ENCODE results near the gene KRT13. TPM values are rescaled to one million over a fixed set of nuclear protein-coding genes. Genes with fewer than 3 reads are reported as not detected.
"Not testable (repeated sequence)": the region's sequence is repeated elsewhere in the genome, so short reads cannot be mapped to it uniquely, and the experiment has no call there.

KRT13 gene
- total RNA-seq = not detected

DNA sequence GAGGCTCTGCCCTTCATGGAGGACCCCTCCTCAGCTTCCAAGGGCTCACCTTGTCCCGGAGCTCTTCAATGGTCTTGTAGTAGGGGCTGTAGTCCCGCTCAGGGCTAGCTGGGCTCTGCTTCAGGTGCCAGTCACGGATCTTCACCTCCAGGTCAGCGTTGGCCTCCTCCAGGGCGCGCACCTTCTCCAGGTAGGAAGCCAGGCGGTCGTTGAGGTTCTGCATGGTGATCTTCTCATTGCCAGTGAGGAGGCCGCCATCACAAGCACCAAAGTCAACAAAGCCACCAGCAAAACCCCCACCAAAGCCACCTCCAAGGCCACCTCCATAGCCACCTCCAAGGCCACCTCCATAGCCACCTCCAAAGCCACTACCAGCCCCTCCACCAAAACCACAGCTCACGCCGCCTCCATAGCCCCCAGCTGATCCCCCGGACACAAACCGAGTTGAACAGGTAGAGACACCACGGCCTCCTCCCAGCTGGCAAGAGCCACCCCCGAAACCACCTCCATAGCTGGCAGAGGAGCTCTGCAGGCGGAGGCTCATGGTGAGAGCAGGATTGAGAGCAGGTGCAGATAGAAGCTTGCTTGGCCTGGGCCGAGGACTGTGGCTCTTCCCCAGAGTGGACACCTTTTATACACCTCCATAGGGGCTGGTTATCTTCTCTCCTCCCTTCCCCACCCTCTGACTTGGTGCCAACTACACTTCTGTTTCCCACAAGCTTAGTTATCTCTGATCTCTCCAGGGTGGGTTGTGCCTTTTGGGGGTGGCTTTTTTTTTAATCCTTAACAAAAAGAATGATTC lies at the start of gene KRT13:
KRT13 (minus strand) TSS at position 606 of the 802 bp plus-strand sequence; CDS start at position 544, 62 bp downstream.
- no peak for ATAC-seq

DNA sequence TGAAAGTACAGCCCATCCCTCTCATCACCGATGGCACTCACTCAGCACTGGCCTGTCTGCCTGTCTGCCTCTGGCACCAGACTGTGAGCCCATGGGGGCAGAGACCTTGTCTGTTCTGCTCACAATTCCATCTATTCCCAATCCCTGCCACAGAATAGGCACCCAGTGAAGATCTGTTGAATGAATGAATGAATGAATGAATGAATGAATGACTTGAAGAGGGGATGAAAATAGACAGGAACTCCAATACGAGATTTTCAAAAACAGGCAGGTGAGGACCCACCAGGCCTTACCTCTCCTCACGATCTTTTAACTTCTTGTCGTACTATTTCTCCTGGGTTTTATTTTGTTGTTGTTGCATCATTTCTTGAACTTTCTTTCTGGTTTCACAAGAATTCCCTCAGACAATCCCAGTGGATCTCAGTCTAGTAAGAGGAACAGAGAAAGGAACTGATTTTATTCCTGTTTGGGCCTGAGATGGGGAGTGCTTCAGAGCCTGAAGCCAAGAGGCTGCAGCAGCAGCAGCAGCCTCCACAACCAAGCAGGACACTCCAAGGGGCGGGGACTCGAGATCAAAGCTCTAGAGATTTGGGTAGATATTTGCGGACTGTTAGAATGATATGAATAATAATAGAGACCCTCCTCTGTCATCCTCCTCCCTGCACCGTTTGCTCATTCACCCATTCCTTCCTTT lies 48.7 kb upstream of the KRT13 start:
- DNase-seq (ENCODE audit: low spot score) (no peak), ATAC-seq (no peak)

More for the DNA sequence above, at the start of gene KRT13:
- no peak for DNase-seq (ENCODE audit: low spot score)

DNA sequence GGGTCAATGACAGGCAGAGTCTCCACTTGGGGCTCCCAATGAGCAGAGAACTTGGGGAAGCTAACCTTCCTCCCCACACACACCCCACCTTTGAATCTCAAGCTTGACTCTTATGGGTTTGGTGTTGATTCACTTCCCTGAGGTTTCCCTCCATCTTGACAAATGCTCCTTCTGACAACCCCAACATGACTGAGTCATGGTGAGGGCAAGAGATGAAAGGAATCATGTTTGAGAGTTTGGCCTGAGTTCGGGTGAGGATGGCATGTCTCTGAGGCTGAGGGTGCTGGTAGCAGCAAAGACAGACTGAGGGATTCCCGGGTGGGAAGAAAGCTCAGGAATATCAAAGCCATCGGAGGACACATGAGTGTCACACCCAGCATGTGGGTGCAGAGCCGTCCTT lies 47.8 kb upstream of the KRT13 start:
- no peak for ATAC-seq

DNA sequence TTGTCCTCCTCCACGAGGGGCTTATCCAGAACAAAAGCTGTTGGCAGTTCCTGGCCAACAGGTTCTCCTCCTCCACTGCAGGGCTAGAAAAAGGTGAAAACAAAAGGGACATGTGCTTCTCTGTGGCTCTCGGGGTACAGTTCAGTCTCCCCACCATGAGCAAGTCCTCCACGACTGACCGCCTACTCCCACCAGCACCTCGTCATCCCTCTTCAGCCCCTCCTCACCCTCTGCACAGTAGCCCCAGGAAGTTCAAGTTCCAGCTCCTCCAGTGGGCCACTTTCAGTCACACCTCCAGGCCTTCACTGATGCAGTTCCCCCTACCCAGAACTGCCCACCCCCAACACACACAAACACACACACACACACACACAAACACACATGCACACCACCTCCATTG lies 47.0 kb upstream of the KRT13 start:
- no peak for ATAC-seq
- no peak for DNase-seq (ENCODE audit: low spot score)

More for the DNA sequence above, 47.8 kb upstream of the KRT13 start:
- DNase-seq (ENCODE audit: low spot score) = no peak

DNA sequence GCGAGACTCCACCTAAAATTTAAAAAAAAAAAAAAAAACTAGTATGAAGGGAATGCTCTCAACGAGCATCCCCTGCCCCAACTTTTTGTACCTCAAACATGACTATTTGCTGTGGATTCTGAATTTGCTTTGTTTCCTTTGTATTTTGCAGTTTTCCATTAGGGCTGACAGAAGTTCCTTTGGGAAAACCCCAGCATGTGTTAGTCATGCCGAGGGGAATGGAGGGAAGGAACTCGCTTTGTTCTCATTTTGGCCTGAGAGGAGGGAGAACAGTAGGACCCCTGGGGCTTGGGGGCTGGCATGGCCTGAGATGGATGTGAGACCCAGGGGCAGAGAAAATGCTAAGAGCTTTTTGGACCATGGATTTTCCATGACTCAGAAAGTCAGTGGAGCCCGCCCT lies 46.0 kb upstream of the KRT13 start:
- DNase-seq (ENCODE audit: low spot score) (no peak), ATAC-seq (no peak)

DNA sequence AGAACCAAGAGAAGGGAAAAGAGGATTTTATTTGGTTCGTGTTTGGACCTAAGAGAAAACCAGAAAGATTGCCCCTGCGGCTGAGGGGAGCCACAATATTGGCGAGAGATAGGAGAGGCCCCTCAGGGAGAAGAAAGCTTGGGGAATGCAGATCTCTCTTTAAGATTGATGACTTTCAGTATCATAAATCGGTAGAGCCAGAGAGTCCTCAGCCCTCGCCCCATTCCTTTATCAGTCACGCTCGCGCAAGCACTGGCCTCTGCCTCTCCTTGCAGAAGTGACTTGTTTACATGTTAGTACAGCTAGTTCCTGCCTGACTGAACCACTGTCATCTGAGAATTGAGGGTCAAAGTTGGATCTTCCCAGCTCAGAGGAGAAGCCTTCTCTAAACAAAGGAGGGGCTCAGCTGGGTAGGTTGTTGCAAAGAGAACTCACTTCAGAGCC lies 44.2 kb upstream of the KRT13 start:
- DNase-seq (ENCODE audit: low spot score) (no peak), ATAC-seq (no peak)

DNA sequence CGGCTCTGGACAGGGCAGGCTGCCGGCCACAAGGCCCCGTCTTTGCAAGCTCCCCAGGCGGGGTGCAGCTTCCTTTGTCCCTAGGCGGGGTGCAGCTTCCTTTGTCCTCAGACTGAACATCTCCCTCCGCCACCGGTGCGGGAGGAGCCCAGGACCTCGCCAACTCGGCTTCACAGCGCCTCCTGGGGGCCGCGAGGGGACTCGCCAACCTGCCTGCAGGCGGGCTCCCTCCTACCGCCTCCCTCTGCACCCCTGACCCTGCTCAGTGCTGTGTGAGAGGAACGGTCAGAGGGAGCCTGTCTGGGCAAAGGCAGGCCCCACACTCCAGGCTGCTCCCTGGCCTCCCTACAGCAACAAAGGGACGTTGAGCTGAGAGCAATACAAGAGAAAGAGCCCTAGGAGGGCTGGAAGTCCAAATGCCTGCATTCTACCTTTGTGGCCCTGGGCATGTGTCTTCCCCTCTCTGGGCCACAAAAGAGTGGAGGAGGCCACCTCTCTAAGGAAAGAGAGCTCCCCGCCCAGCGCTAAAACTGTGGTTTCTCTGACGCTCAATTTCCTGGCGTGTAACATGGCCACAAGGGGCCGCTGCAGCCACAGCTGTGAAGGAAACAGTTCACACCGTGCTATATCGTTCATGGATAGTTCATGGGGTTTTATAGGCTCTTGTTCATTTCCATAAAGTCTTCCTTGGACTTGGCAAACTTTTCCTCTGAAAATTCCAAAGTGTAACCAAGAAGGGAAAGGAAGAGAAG lies 43.6 kb upstream of the KRT13 start:
- ATAC-seq (peak; percentile 92), DNase-seq (ENCODE audit: low spot score) (peak; percentile 72)

DNA sequence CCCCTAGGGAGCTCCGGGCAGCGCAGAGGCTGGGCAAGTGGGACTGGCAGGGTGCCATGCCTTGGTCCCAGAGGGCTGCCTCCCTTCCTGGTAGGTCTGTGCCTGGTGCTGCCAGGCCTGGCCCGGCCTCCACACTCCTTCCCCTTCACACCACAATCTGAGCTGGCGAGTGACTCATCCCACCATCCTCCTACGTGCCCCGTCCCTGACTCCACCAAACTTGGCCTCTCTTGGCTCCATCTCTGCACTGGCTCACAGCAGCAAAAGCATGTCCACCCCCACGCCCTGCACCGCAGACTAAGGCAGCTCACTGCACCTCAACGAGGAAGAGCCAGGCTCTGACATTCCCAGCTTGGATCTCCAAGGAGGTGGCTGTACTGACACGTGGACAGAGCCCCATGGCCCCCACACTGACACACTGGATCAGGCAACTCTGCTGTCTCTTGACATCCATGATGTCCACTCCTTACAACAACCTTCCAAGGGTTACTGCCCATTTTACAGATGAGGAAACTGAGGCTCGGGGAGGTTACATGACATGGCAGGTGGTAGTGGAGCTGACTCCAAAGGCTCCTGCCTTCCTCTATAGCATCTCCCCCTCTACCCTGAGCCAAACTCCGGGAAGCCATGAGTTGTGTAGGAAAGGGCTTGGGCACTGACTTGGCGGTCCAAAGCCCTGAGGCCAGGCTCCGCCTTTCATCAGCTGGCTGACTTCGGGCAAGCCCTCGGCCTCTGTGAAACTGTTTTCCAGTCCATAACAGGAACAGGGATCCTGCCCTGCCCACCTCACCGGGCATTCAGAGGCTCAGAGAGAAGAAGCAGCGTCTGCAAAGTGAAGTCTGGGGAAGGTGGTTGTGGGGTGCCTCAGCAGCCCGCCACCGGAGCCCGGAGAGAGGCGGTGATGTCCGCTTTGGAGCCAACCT lies 42.8 kb upstream of the KRT13 start:
- no peak for ATAC-seq
- no peak for DNase-seq (ENCODE audit: low spot score)

DNA sequence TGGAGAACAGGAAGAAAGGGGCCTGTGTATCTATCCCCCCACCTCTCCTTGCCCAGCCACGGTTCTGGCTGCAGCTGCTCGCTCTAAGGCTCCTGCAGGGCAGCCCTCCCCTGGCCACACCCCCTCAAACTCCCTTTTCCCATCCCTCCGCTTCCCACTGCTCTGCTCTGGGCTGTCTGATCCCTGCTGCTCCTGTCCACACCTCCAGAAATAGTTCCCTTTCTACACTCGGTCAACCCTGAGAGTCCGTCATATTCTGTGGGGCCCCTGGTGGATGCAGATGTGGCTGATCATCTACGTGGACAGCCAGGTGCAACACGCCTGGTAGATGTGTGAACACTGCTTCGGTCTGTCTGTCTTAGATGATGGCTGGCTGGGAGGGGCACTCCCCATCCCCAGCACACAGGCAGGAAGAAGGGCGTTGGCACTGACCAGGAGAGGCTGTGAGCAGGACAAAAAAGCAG lies 42.0 kb upstream of the KRT13 start:
- no peak for ATAC-seq
- no peak for DNase-seq (ENCODE audit: low spot score)

DNA sequence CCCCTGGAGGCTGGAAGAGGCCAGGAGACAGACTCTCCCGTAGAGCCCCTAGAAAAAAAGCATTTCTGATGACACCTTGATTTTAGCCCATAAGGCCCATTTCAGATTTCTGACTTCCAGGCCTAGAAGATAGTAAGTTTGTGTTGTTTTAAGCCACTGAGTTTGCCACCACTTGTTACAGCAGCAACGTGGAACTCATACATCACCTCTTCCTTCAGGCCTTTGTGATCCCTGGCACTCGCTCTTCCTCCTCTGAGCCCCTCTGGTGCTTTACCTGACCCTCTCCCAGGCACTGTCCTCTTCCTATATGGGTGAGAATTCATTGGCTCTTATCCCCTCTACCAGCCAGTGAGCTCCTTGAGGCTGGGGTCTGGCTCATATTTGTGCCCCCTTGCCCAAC lies 41.4 kb upstream of the KRT13 start:
- ATAC-seq (no peak), DNase-seq (ENCODE audit: low spot score) (no peak)

DNA sequence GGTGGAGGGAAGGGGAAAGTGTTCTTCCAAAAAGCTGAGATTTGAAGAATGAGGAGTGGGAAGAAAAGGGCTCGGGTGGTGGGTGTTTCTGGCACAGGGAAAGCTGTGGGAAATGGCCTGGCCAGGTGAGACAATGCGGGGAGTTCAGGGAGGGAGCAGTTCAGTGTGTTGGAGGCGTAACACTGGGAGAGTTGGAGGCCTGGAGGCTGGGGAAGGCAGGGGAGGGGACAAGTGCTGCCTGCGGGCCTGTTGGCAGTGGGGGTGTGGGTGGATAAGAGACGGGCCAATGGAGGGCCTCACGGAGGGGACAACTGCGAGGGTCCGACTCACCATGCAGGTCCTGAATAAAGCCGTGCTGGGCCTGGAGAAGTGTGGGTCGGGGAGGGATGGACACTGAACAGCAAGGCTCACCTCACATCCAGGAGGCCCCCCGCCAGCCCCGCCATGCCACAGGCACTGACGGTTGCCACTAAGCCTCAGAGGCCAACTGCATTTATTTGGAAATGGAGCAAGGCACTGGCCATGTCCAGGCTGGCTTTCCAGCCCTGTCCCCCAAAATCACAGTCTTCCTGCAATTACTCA lies 40.5 kb upstream of the KRT13 start:
- ATAC-seq (no peak), DNase-seq (ENCODE audit: low spot score) (no peak)

DNA sequence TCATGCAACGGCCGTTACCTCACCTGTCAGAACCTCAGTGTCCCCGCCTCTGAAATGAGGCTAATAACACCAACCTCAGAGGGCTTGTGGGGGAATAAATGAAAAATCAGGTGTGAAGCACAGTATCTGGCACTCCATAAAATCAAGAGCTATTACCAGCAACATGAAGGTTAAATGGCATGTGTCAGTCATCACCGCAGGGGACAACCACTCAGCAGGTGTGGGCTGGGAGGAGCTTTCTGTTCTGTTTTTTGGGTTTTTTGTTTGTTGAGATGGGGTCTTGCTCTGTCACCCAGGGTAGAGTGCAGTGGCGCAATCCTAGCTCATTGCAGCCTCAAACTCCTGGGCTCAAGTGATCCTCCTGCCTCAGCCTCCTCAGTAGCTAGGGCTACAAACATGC lies 39.5 kb upstream of the KRT13 start:
- DNase-seq (ENCODE audit: low spot score) (no peak), ATAC-seq (no peak)

DNA sequence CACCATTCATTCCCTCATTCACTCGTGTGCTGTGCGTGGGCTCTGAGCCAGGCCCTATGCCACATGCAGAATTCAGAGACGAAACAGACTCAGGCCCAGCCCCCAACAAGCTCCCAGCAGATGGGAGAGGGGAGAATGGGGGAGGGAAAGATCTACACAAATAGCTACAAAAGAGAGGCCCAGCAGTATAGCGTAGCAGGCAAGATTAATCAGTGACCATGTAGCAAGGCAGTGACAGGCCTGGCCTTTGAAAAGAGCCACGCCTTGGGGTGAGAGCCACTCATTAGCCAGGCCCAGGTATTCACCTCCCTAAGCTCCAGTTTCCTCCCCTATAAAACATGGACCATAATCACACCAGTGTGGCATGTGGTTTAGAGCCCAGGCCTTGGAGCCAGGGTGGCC lies 39.1 kb upstream of the KRT13 start:
- ATAC-seq (no peak), DNase-seq (ENCODE audit: low spot score) (no peak)

DNA sequence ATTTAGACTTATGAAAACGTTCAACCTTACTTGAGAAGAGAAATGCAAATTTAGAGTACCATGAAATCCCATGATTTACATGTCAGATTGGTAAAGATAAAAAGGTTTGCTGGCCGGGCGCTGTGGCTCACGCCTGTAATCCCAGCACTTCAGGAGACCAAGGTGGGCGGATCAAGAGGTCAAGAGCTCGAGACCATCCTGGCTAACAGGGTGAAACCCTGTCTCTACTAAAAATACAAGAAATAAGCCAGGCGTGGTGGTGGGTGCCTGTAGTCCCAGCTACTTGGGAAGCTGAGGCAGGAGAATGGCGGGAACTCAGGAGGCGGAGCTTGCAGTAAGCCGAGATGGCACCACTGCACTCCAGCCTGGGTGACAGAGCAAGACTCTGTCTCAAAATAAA lies 37.4 kb upstream of the KRT13 start:
- ATAC-seq; DNase-seq (ENCODE audit: low spot score): not testable (repeated sequence)

DNA sequence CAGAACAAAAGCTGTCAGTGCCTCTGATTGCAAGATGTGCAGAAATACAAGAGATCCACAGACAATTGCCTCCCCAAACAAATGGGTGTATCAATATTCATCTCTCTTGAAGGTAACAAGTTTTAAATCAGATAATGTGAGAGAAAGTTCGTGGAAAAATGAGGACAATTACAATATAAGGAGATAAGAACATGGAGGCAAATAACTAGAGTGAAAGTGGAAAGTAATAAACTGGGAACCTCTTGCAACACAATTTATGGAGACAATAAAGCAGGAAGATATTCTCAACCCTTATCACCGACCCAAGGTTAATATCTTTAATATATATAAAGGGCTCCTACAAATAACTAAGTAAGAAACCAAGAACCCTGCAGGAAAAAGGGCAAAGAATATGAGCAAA lies 36.9 kb upstream of the KRT13 start:
- ATAC-seq = no peak
- DNase-seq (ENCODE audit: low spot score) = no peak

DNA sequence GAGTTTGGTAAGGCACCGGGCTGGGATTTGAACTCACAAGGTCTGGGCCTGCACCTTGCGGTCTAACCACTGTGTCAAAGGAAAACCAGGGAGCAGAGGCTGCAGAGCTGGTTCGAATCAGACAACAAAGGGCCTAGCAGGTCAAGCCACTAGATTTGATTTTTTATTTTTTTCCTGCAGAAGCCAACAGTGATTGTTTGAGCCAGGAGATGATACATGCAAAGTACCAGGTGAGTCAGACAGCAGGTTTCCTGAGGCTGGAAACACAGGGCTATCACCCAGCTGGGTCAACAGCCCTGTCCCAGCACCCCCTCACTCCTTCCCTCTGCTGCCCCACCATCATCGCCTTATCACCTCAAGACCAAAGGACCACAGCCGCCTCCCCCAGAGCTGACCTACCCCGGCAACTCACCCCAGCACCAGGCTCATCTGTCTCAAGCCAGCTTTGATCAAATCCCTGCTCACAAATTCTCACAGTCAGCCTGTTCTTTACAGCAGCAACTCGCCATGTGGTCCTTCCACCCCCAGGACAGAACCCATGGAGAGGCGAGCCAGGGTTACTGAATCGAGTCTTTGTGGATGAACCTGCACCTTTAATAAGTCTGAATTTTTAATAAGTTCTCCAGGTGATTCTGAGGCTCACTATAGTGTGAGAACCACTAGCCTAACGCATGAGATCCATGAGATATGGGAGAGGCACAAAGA lies 35.7 kb upstream of the KRT13 start:
- DNase-seq (ENCODE audit: low spot score) (no peak), ATAC-seq (no peak)

DNA sequence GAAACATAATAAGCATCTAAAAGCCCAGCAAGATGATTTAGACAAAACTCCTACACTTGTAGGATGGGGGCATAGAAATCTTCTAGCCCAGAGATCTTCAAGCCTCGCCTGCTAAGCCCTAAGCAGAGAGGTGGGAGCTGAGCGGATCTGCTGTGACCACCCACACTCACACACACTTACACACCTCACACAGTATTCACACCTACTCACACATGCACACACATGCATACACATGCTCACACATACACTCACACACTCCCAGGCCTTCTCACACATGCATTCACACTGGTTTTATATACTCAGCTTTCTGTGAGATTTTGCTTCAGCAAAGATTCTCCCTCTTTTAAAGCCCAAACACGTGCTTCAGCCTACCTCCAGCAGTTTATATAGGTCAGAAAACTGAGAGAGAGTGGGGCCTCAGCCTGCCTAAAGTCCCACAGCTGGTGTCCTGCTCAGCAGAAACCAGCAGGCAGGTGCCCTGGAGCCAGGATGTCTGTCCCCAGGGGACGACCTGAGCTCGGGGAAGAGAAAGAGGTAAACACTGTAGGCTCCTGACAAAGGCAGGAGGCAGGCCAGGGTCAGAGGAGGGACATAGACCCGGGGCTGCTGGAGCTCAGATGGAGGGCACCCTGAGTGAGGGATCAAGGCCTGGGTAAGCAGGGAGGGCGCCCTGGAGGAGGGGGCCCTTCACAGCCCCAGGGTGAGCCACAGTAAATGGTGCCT lies 34.7 kb upstream of the KRT13 start:
- DNase-seq (ENCODE audit: low spot score) (no peak), ATAC-seq (no peak)

DNA sequence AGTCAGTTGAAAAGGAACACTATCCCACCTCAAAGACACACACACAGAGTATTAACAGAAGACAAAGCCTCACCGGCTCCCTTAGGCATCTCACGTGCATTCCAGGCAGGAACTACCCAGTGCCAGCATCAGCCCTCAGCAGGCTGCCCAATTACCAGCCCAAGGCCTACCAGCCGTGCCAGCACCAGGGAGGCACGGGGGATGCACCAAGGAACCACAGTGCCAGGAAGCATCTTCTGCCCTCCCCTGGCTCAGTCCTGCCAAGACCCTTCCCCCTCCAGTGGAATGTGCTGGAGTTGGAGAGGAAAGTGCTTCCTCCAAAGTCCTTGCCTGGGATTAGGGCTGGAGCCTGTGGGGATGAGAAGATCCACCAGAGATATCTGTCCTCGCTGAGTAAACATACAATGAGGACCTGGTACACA lies 33.7 kb upstream of the KRT13 start:
- ATAC-seq = no peak
- no peak for DNase-seq (ENCODE audit: low spot score)

DNA sequence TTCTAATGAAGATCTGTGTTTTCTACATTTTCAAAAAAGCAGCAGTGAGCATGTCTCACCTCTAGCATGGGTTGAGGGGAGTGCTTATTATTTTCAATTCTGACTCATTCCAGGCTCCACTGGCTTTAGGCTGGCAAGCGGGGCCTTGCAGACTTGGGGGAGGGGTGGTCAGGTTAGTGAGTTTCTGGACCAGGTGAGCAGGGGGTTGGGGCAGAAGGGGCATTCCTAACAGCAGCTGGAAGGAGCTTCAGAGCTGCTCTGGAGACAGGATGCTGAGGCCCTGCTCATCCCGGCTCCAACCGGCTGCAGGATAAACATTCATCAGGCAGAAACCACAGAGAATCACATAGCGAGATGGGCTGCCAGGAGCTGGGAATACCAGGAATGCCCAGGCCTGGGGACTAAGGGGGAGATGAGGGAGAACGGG lies 33.2 kb upstream of the KRT13 start:
- DNase-seq (ENCODE audit: low spot score) = no peak
- no peak for ATAC-seq
